NOMO-1 treated with DMSO at 0.1 percent for 48 hours (cell line): Measurements from ENCODE around the gene CCZ1B.
"Not testable (repeated sequence)": the region's sequence is repeated elsewhere in the genome, so short reads cannot be mapped to it uniquely, and the experiment has no call there.

ENCODE experiments used
- DNase-seq: peaks from one replicate; lab custom pipeline; 2025; ENCODE audit not compliant: unreplicated experiment; lab: John Stamatoyannopoulos, UW

The CCZ1B gene

GRCh38 chr7:6826151-6826550, at the start of gene CCZ1B:
Gene CCZ1B (minus strand): TSS chr7:6826275. CDS start chr7:6826197, 78 bp downstream.
- DNase-seq, result peak; percentile 62

GRCh38 chr7:6875022-6875421, 48.9 kb upstream of the CCZ1B start:
- DNase-seq, result not testable (repeated sequence)

- not testable (repeated sequence) for DNase-seq
Measured at GRCh38 chr7:6872246-6872945, 46.3 kb upstream of the CCZ1B start.

GRCh38 chr7:6871421-6872144, 45.5 kb upstream of the CCZ1B start:
- DNase-seq, result not testable (repeated sequence)

GRCh38 chr7:6864751-6865150, 38.7 kb upstream of the CCZ1B start:
- DNase-seq, result not testable (repeated sequence)

- DNase-seq, result not testable (repeated sequence)
Measured at GRCh38 chr7:6864188-6864587, 38.1 kb upstream of the CCZ1B start.

GRCh38 chr7:6862876-6863275, 36.8 kb upstream of the CCZ1B start:
- DNase-seq, result not testable (repeated sequence)

- peak; percentile 18 for DNase-seq
Measured at GRCh38 chr7:6857721-6858314, 31.7 kb upstream of the CCZ1B start.

- not testable (repeated sequence) for DNase-seq
Measured at GRCh38 chr7:6855563-6856131, 29.6 kb upstream of the CCZ1B start.

- DNase-seq, result not testable (repeated sequence)
Measured at GRCh38 chr7:6854747-6855562, 28.9 kb upstream of the CCZ1B start.

GRCh38 chr7:6853681-6854080, 27.6 kb upstream of the CCZ1B start:
- not testable (repeated sequence) for DNase-seq

GRCh38 chr7:6849127-6849526, 23.1 kb upstream of the CCZ1B start:
- DNase-seq, result not testable (repeated sequence)

- not testable (repeated sequence) for DNase-seq
Measured at GRCh38 chr7:6847751-6848150, 21.7 kb upstream of the CCZ1B start.

GRCh38 chr7:6845971-6846449, 19.9 kb upstream of the CCZ1B start:
- DNase-seq, result peak; percentile 16

GRCh38 chr7:6843654-6844053, 17.6 kb upstream of the CCZ1B start:
- DNase-seq, result not testable (repeated sequence)

GRCh38 chr7:6843092-6843491, 17.0 kb upstream of the CCZ1B start:
- not testable (repeated sequence) for DNase-seq

- not testable (repeated sequence) for DNase-seq
Measured at GRCh38 chr7:6842278-6842921, 16.3 kb upstream of the CCZ1B start.

- not testable (repeated sequence) for DNase-seq
Measured at GRCh38 chr7:6837081-6837480, 11.0 kb upstream of the CCZ1B start.

- DNase-seq, result not testable (repeated sequence)
Measured at GRCh38 chr7:6835521-6835920, 9.4 kb upstream of the CCZ1B start.

GRCh38 chr7:6833636-6834035, 7.6 kb upstream of the CCZ1B start:
- no peak for DNase-seq
